GM19395 (cell line): ENCODE measurements around the gene FBP1.
"Not testable (repeated sequence)": the region's sequence is repeated elsewhere in the genome, so short reads cannot be mapped to it uniquely, and the experiment has no call there.

ENCODE experiments used
- ATAC-seq: cut with Tn5 transposase; IDR thresholded peaks from one replicate; pipeline ENCODE4 v1.9.1; 2021; ENCODE audit warnings: mild to moderate bottlenecking, moderate library complexity; ENCODE audit not compliant: unreplicated experiment

The FBP1 gene

GRCh38 chr9:94586316-94586715 is 53.0 kb downstream of the FBP1 start:
- ATAC-seq = no peak

DNA sequence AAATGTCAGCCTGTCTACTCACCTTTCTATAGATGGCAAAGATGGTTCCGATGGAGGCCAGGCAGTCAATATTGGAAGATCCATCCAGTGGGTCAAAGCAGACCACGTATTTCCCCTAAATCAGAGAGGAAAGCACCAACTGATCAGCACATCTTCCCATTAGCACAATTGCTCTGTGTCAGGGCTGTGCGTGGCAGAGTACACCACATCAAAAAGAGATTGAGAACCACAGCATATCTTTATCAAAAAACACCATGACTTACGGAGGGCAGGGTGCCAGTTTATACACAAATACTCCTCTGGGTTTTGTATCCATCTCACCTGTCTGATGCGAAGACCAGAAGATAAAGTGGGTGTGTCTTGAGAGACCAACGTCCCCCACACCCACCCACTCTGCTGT is 54.8 kb downstream of the FBP1 start:
- no peak for ATAC-seq

- no peak for ATAC-seq
Observed at GRCh38 chr9:94581728-94582127, 57.6 kb downstream of the FBP1 start.

DNA sequence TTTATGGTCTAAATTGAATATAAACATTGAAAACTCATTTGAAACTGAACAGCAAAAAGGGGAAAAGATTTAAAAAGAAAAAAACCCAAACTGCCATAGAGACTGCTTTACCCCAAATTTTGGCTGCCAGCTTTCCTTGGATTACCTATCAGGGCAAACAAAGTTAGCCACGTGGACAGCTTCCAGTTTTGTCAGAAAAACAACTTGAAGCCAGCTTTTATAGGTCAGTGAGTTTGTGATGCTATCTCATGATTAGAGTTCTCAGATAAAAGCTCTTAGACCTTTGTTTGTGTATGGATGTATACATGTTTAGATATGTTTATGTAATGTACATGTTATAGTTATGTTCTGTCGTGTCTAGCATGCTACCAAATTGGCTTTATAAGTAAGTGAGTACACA is 61.7 kb downstream of the FBP1 start:
- no peak for ATAC-seq

DNA sequence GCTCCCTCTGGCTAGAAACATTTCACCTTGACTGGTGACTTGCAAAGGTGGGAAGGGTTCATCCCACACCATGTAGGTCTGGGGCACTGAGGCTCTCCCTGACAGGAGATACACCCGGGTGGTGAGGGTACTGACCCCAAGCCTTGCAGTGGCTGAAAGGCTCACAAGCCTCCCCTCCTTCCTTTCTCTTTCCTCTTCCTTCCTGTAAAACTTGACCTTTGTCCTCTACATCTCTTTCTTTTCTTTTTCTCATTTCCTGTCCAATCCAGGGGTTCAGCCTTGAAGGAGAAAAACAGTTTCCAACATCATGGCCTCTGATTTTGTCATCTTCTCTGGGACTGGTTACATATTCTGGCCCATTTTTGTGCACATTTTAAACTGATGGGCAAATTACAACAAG is 62.3 kb downstream of the FBP1 start:
- ATAC-seq = no peak

DNA sequence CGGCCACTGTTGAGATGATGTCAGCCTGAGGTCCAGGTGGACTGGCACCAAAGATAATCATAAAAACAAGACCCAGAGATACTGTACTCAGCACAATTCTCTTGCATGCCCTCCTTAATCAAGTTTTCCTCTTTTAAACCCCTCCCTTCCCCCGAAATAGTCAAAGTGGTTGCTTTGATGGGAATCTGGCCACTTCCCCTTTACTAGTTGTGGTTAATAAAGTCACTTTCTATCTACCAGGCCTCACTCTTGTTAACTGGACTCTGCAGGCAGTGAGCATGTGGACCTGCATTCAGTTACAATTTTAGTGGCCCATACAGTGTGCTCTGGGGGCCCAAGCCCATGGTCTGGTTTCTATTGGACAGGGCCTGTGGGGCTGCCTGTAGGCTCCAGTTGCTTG is 63.2 kb downstream of the FBP1 start:
- no peak for ATAC-seq

DNA sequence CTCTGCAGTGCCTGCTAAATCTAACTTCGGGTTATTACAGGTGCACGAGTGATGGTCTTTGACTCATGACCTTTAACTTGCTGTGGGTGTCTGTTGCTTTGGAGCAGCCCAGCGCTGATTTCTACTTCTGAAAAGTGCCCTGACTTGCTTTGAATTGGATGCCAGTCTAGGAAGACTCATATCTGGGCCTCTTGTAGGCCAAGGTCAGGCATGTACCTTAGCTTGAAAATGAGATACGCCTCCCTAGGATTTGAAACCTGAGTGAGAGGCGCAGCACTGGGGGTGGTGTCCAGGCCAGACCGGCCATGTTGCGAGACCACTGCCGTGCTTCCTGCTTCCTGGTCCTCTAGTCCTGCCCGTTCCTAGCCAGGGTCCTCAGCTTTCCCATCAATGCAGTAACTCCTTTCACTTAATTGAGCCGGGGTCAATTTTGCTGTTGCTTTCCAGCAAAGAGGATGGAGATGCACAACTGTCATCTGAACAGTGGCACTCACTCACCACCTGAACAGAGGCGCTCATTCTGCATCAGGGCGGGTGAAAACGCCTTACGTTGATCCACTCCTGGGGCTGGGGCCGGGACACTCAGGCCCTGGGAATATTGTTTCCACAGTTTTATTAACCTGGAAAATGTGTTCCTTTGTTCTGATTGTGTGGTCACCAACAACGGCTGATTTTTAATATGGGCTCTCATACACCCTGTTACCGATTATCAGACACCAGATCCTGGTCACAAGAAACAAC is 70.2 kb downstream of the FBP1 start:
- ATAC-seq = no peak

DNA sequence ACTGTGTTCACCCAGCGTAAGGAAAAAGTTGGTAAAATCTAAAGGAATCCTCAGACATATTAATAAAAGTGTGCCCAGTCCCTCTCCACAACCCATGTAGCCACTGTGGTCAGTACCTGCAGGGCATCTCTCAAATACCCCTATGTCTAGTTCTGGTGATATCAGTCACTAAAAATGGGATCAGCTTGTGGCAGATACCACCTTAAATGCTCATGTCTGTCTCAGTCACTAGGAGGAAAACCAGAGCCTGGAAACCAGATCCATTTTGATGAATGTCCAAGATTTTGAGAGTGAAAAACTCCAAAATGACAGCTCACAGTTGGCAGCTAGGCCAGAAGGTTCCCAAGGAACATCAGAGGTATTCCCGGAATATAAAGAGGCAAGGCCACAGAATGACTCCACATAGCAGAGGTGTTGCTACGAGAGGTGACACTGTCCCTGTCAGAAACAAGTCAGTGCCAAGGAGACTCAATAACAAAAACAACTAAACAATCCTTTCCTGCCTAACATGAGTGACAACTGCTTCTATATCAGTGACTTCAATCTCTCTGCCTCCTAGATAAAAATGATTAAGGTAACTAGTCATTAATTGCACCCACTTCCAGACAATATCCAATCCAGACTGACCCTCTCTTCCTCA is 70.9 kb downstream of the FBP1 start:
- no peak for ATAC-seq

GRCh38 chr9:94567271-94567670 is 72.0 kb downstream of the FBP1 start:
- ATAC-seq = no peak

- no peak for ATAC-seq
Observed at GRCh38 chr9:94566550-94566949, 72.8 kb downstream of the FBP1 start.

DNA sequence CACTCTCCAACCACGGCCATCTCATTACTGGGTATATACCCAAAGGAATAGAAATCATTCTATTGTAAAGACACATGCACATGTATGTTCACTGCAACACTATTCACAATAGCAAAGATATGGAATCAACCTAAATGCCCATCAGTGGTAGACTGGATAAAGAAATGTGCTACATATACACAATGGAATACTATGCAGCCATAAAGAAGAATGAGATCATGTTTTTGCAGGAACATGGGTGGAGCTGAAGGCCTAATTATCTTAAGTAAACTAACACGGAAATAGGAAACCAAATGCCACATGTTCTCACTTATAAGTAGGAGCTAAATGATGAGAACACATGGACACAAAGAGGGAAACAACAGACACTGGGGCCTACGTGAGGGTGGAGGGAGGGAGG is 75.0 kb downstream of the FBP1 start:
- not testable (repeated sequence) for ATAC-seq

- no peak for ATAC-seq
Observed at GRCh38 chr9:94563548-94563947, 75.8 kb downstream of the FBP1 start.

DNA sequence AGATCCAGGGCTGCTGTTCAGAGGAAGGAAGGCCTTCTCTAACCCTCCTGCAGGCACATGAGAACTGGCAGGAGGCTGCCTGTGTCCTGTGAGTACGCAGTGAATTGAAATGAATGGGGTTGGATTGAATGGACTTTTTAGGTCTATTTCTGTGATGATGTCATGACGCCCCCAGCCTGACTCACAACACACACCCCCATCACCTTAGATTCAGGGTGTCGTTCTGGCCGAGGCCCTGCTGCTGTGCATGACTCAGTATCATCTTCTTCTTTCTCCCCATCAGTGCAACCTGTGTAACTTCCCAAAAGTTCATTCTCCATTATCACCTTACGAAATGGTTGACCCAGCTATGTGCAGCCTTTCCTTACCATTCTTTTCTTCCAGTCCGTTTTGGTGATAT is 79.1 kb downstream of the FBP1 start:
- no peak for ATAC-seq

GRCh38 chr9:94557376-94557775 is 81.9 kb downstream of the FBP1 start:
- no peak for ATAC-seq

GRCh38 chr9:94554439-94555331 is 84.6 kb downstream of the FBP1 start, which contains the start of gene PCAT7:
Gene PCAT7, plus strand, starts transcription at chr9:94555083.
- ATAC-seq = no peak

GRCh38 chr9:94554078-94554438 is 85.3 kb downstream of the FBP1 start:
- ATAC-seq = no peak
